Measurements from ENCODE around the gene CGNL1. TPM values are rescaled to one million over a fixed set of nuclear protein-coding genes. Genes with fewer than 3 reads are reported as not detected.

Gene CGNL1
- total RNA-seq, 1 experiment from 2014 or later: 34.6 TPM

DNA sequence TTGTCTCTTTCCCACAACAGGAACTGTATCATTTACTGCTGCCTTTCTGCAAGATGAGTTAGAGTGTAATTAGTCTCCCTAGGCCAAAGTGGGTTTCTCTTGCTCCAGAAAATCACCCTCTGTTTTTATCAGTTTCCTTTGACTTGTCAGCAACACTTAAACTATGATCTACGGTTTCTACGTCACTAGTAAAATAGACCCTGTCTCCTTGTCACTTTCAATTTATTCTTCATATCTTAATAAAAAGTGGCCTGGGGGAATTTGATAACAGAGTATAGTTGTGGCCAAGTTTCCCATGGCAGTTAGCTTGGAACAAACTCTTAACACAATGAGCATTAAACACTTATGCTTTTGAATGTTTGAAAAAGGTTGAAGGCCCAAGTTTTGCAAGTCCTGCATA, 79.6 kb downstream of the CGNL1 start:
- DNase-seq: no peak
- H2BK5ac ChIP-seq (ENCODE audit: insufficient read length, low read length): no peak overlapping the region
- no peaks in the 10 kb centered on the region for H4K20me1 ChIP-seq (ENCODE audit: control insufficient read depth, insufficient read depth, insufficient read length)
- no peak overlapping the region for H2BK120ac ChIP-seq (ENCODE audit: low read depth, low read length, poor library complexity, severe bottlenecking)
- no peak overlapping the region for H2BK20ac ChIP-seq (ENCODE audit: low read depth, low read length, poor library complexity, severe bottlenecking)
- H3K4me3 Mint-ChIP-seq: no peak overlapping the region
- no peaks in the 10 kb centered on the region for H3K9me3 ChIP-seq (ENCODE audit: control insufficient read depth, low read depth, low read length)
- H3K36me3 Mint-ChIP-seq (ENCODE audit: insufficient read depth in 1 of 3, low read depth in 3 of 3): peaks cover 8 to 39% (median 27%) of the 10 kb centered on the region in 3 experiments; a peak in 6 of 7 replicates
- H3K23ac ChIP-seq (ENCODE audit: insufficient read length, low read depth, low read length): no peak overlapping the region
- no peak overlapping the region for H3K14ac ChIP-seq (ENCODE audit: insufficient read depth, low read length)
- H3K23me2 ChIP-seq (ENCODE audit: insufficient read length, low read depth, low read length, poor library complexity, severe bottlenecking): no peaks in the 10 kb centered on the region
- H3K27me3 ChIP-seq (ENCODE audit: insufficient read depth, low read length): no peaks in the 10 kb centered on the region
- no peaks in the 10 kb centered on the region for H3K4me1 Mint-ChIP-seq
- no peak overlapping the region for H4K91ac ChIP-seq (ENCODE audit: insufficient read length, low read depth, low read length)
- H4K8ac ChIP-seq (replicated peaks; ENCODE audit: insufficient read length, low read depth, low read length): no peak overlapping the region
- no peak overlapping the region for H3K56ac ChIP-seq (ENCODE audit: insufficient read length, low read depth, low read length)
- no peak overlapping the region for H2BK12ac ChIP-seq (ENCODE audit: insufficient read length, low read depth, low read length)
- no peak overlapping the region for H3K18ac ChIP-seq (ENCODE audit: insufficient read length, low read depth, low read length)
- H3K9me3 Mint-ChIP-seq: no peaks in the 10 kb centered on the region
- no peak overlapping the region for H3K27ac Mint-ChIP-seq
- no peak overlapping the region for H3K27ac ChIP-seq (ENCODE audit: insufficient read length, low read depth, low read length)
- H3K79me1 ChIP-seq (ENCODE audit: insufficient read depth, low read depth, low read length, poor library complexity, severe bottlenecking): no peaks in the 10 kb centered on the region
- no peak overlapping the region for H4K5ac ChIP-seq (ENCODE audit: insufficient read length, low read depth, low read length)
- H3K9ac ChIP-seq (ENCODE audit: extremely low read depth, insufficient read length, low read length): no peak overlapping the region
- TF ChIP-seq CTCF (conservative IDR thresholded peaks at IDR 0.05): no peak
- H3K4me2 ChIP-seq (ENCODE audit: insufficient read depth, insufficient read length, low read length): no peak overlapping the region
- H2BK15ac ChIP-seq (ENCODE audit: low read depth, low read length): no peak overlapping the region
- no peaks in the 10 kb centered on the region for H3K27me3 Mint-ChIP-seq (ENCODE audit: low read depth)
- H3K79me2 ChIP-seq (ENCODE audit: insufficient read depth, low read length): no peaks in the 10 kb centered on the region
- H3K4me1 ChIP-seq (ENCODE audit: insufficient read depth, low read length): no peaks in the 10 kb centered on the region
- WGBS (ENCODE audit: extremely low coverage, insufficient read length, low lambda C conversion rate): no CpG with 5 or more reads among the region's 2 CpGs
- no peak overlapping the region for H3T11ph ChIP-seq (ENCODE audit: low read length)
- H2AK5ac ChIP-seq (ENCODE audit: insufficient read length, low read length): no peak overlapping the region
- no peak overlapping the region for H3K4ac ChIP-seq (ENCODE audit: low read depth, low read length)
- H2AFZ ChIP-seq (ENCODE audit: low read length): no peak overlapping the region
